Amniotic stem cell (primary cell): ENCODE data around the gene AFF4.
A peak's percentile ranks its signal among the peaks of the same experiment; 100 is the strongest.
"Not testable (repeated sequence)": the region's sequence is repeated elsewhere in the genome, so short reads cannot be mapped to it uniquely, and the experiment has no call there.

Source experiments
- DNase-seq: peaks from one replicate; lab custom pipeline; 2025; lab: John Stamatoyannopoulos, UW

AFF4 gene

GRCh38 chr5:132854992-132855391, 108.4 kb downstream of the AFF4 start:
- DNase-seq: not testable (repeated sequence)

- no peak for DNase-seq
Observed at GRCh38 chr5:132854301-132854700, 109.1 kb downstream of the AFF4 start.

GRCh38 chr5:132853790-132854189, 109.6 kb downstream of the AFF4 start:
- no peak for DNase-seq

- no peak for DNase-seq
Observed at GRCh38 chr5:132853323-132853722, 110.1 kb downstream of the AFF4 start.

GRCh38 chr5:132850066-132850465, 113.4 kb downstream of the AFF4 start:
- DNase-seq: no peak

GRCh38 chr5:132849347-132849746, 114.1 kb downstream of the AFF4 start:
- DNase-seq: no peak

- no peak for DNase-seq
Observed at GRCh38 chr5:132848270-132848669, 115.2 kb downstream of the AFF4 start.

GRCh38 chr5:132841305-132841704, 122.1 kb downstream of the AFF4 start:
- no peak for DNase-seq

GRCh38 chr5:132840896-132841295, 122.5 kb downstream of the AFF4 start:
- no peak for DNase-seq

GRCh38 chr5:132840313-132840712, 123.1 kb downstream of the AFF4 start:
- no peak for DNase-seq

GRCh38 chr5:132839426-132840301, 123.8 kb downstream of the AFF4 start:
- DNase-seq: no peak

GRCh38 chr5:132838516-132839282, 124.7 kb downstream of the AFF4 start:
- DNase-seq: no peak

GRCh38 chr5:132837868-132838267, 125.6 kb downstream of the AFF4 start:
- DNase-seq: no peak

- DNase-seq: no peak
Observed at GRCh38 chr5:132836852-132837251, 126.6 kb downstream of the AFF4 start.

- no peak for DNase-seq
Observed at GRCh38 chr5:132834057-132834456, 129.4 kb downstream of the AFF4 start.

GRCh38 chr5:132832612-132833011, 130.8 kb downstream of the AFF4 start:
- no peak for DNase-seq

GRCh38 chr5:132831095-132831860, 132.2 kb downstream of the AFF4 start:
- DNase-seq: no peak

- DNase-seq: no peak
Observed at GRCh38 chr5:132830436-132831094, 132.9 kb downstream of the AFF4 start, which contains the start of gene SHROOM1. Gene SHROOM1 (minus strand): TSS chr5:132830647. CDS start chr5:132826140, 4,507 bp downstream.

- DNase-seq: peak; percentile 44
Observed at GRCh38 chr5:132829742-132830435, 133.5 kb downstream of the AFF4 start.

GRCh38 chr5:132828846-132829494, 134.5 kb downstream of the AFF4 start:
- no peak for DNase-seq
